Measurements from ENCODE around the gene OR14C36.

The OR14C36 gene

GRCh38 chr1:248316796-248317195 is 31.8 kb upstream of the OR14C36 start:
- H3K79me2 ChIP-seq (ENCODE audit: insufficient read depth, low read length) = no peaks in the 10 kb centered on the region
- H3K4me1 ChIP-seq (ENCODE audit: insufficient read depth, low read length, poor library complexity, severe bottlenecking) = no peaks in the 10 kb centered on the region
- H4K20me1 ChIP-seq (ENCODE audit: insufficient read depth, low read length, poor library complexity, severe bottlenecking) = no peaks in the 10 kb centered on the region
- no peak overlapping the region for H3K9ac ChIP-seq (ENCODE audit: low read depth, low read length, poor library complexity, severe bottlenecking)
- no peaks in the 10 kb centered on the region for H3F3A ChIP-seq (ENCODE audit: low read depth)
- H3K9me2 ChIP-seq (replicated peaks; ENCODE audit: low read depth, low read length) = no peaks in the 10 kb centered on the region
- no peak overlapping the region for H2AFZ ChIP-seq (ENCODE audit: low read length)
- no peaks in the 10 kb centered on the region for H3K27me3 ChIP-seq (ENCODE audit: insufficient read depth, low read length, poor library complexity, severe bottlenecking)
- no peak for TF ChIP-seq EZH2phosphoT487 (IDR thresholded peaks at IDR 0.05; ENCODE audit: borderline replicate concordance)
- TF ChIP-seq, protein P1, sequence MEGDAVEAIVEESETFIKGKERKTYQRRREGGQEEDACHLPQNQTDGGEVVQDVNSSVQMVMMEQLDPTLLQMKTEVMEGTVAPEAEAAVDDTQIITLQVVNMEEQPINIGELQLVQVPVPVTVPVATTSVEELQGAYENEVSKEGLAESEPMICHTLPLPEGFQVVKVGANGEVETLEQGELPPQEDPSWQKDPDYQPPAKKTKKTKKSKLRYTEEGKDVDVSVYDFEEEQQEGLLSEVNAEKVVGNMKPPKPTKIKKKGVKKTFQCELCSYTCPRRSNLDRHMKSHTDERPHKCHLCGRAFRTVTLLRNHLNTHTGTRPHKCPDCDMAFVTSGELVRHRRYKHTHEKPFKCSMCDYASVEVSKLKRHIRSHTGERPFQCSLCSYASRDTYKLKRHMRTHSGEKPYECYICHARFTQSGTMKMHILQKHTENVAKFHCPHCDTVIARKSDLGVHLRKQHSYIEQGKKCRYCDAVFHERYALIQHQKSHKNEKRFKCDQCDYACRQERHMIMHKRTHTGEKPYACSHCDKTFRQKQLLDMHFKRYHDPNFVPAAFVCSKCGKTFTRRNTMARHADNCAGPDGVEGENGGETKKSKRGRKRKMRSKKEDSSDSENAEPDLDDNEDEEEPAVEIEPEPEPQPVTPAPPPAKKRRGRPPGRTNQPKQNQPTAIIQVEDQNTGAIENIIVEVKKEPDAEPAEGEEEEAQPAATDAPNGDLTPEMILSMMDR (conservative IDR thresholded peaks at IDR 0.05; ENCODE audit: low read length) = no peak
- no peak overlapping the region for H3K4me2 ChIP-seq (ENCODE audit: low read depth, low read length, poor library complexity, severe bottlenecking)
- H3K4me3 ChIP-seq (ENCODE audit: low read length, poor library complexity, severe bottlenecking) = no peak overlapping the region
- no peaks in the 10 kb centered on the region for H3K36me3 ChIP-seq (ENCODE audit: insufficient read depth, low read length)
- H3K9me3 ChIP-seq (ENCODE audit: insufficient read depth, low read depth, low read length) = peaks cover 7% of the 10 kb centered on the region; the same call in 1 of the 2 replicates

- TF ChIP-seq, protein P1 (conservative IDR thresholded peaks at IDR 0.05; ENCODE audit: low read length) = no peak
- no peak for TF ChIP-seq EZH2phosphoT487 (IDR thresholded peaks at IDR 0.05; ENCODE audit: borderline replicate concordance)
- Histone ChIP-seq H3K4me1 (ENCODE audit: insufficient read depth, low read length, poor library complexity, severe bottlenecking) (no peaks in the 10 kb centered on the region), H3K27me3 (ENCODE audit: insufficient read depth, low read length, poor library complexity, severe bottlenecking) (no peaks in the 10 kb centered on the region), H3K4me2 (ENCODE audit: low read depth, low read length, poor library complexity, severe bottlenecking) (no peak within 1 kb of the TSS), H2AFZ (ENCODE audit: low read length) (no peak within 1 kb of the TSS), H3K9ac (ENCODE audit: low read depth, low read length, poor library complexity, severe bottlenecking) (no peak within 1 kb of the TSS), H4K20me1 (ENCODE audit: insufficient read depth, low read length, poor library complexity, severe bottlenecking) (no peaks in the 10 kb centered on the region), H3K79me2 (ENCODE audit: insufficient read depth, low read length) (no peaks in the 10 kb centered on the region), H3K4me3 (ENCODE audit: low read length, poor library complexity, severe bottlenecking) (no peak within 1 kb of the TSS), H3K36me3 (ENCODE audit: insufficient read depth, low read length) (no peaks in the 10 kb centered on the region), H3F3A (ENCODE audit: low read depth) (no peaks in the 10 kb centered on the region), H3K9me3 (ENCODE audit: insufficient read depth, low read depth, low read length) (no peaks in the 10 kb centered on the region), H3K9me2 (replicated peaks; ENCODE audit: low read depth, low read length) (no peaks in the 10 kb centered on the region)
Measured at GRCh38 chr1:248324468-248324867, 24.1 kb upstream of the OR14C36 start, which contains the start of gene OR2M7. OR2M7 (minus strand) TSS chr1:248324568; CDS start chr1:248324568, 0 bp downstream.

DNA sequence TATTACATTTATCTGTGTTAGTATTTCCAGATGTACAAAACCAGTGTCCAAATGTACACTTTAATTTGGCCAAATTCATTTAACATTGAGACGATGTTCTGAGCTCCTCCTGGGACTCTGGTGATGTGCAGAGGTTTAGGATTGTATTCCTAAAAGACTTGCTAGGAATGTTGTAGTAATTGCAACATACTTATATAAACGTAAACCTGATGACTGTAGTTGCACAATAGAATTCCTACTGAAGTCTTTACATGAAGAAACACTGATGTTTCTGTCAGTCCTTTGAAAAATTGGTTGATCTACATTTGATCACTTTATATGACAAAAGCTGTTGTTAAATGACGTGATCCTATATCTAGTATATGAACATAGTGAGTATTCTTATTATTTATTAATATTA is 5.1 kb upstream of the OR14C36 start:
- H3K36me3 ChIP-seq (ENCODE audit: insufficient read depth, low read length) = no peaks in the 10 kb centered on the region

More for the DNA sequence above, 5.1 kb upstream of the OR14C36 start:
- H3F3A ChIP-seq (ENCODE audit: low read depth) = no peaks in the 10 kb centered on the region
- H3K4me3 ChIP-seq (ENCODE audit: low read length, poor library complexity, severe bottlenecking) = no peak overlapping the region
- H3K79me2 ChIP-seq (ENCODE audit: insufficient read depth, low read length) = no peaks in the 10 kb centered on the region
- no peak overlapping the region for H2AFZ ChIP-seq (ENCODE audit: low read length)
- H3K4me1 ChIP-seq (ENCODE audit: insufficient read depth, low read length, poor library complexity, severe bottlenecking) = no peaks in the 10 kb centered on the region
- no peaks in the 10 kb centered on the region for H4K20me1 ChIP-seq (ENCODE audit: insufficient read depth, low read length, poor library complexity, severe bottlenecking)
- no peaks in the 10 kb centered on the region for H3K9me3 ChIP-seq (ENCODE audit: insufficient read depth, low read depth, low read length)
- H3K9me2 ChIP-seq (replicated peaks; ENCODE audit: low read depth, low read length) = no peaks in the 10 kb centered on the region
- H3K9ac ChIP-seq (ENCODE audit: low read depth, low read length, poor library complexity, severe bottlenecking) = no peak overlapping the region
- no peaks in the 10 kb centered on the region for H3K27me3 ChIP-seq (ENCODE audit: insufficient read depth, low read length, poor library complexity, severe bottlenecking)
- TF ChIP-seq, protein P1 (conservative IDR thresholded peaks at IDR 0.05; ENCODE audit: low read length) = no peak
- no peak for TF ChIP-seq EZH2phosphoT487 (IDR thresholded peaks at IDR 0.05; ENCODE audit: borderline replicate concordance)
- no peak overlapping the region for H3K4me2 ChIP-seq (ENCODE audit: low read depth, low read length, poor library complexity, severe bottlenecking)

All from Loucy (cell line).